ENCODE data around the gene GTSF1L.

DNA sequence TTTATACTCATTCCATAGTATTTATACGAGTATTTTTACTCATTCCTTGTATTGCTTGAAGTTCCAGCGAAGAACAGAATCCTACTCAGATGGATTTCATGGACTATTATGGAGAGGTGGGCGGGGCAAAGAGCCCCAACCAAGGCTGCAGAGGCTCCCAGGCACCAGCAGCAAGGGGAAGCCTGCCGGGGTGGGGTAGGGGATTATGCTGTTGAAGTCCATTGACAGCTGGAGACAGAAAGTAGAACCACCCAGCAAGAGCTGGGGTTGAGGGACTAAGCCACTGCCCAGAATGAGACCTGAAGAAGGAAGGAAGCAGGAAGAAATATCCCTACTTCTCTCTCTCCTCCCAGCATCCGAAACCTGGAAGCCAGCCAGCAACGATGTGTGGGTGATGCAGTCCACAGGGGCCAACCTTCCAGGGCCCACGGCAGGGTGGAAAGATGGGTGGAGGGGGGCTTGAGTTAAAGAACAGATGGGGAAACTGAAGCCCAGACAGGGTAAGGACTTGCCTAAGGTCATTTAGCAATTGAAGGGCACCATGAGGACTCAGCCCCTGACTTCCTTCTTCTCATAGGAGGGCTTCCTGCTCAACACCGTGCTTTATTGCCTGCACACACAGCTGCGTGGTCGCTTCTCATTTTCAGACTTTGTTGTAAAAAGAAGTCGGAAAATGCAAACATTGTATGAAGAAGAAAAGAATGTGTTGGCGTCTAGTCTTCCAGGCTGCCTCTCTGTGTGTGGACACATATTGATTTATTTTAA lies 18.3 kb upstream of the GTSF1L start:
- TF ChIP-seq ZNF274 (IDR thresholded peaks at IDR 0.05; ENCODE audit: low read depth, low read length) (no peak), YY1 (IDR thresholded peaks at IDR 0.05; ENCODE audit: insufficient read depth, insufficient read length) (no peak)
